ENCODE measurements around the gene SNED1. TPM values are rescaled to one million over a fixed set of nuclear protein-coding genes. Genes with fewer than 3 reads are reported as not detected.

Gene SNED1
- total RNA-seq, 2 donors from 2014 or later, result 4.6 TPM

DNA sequence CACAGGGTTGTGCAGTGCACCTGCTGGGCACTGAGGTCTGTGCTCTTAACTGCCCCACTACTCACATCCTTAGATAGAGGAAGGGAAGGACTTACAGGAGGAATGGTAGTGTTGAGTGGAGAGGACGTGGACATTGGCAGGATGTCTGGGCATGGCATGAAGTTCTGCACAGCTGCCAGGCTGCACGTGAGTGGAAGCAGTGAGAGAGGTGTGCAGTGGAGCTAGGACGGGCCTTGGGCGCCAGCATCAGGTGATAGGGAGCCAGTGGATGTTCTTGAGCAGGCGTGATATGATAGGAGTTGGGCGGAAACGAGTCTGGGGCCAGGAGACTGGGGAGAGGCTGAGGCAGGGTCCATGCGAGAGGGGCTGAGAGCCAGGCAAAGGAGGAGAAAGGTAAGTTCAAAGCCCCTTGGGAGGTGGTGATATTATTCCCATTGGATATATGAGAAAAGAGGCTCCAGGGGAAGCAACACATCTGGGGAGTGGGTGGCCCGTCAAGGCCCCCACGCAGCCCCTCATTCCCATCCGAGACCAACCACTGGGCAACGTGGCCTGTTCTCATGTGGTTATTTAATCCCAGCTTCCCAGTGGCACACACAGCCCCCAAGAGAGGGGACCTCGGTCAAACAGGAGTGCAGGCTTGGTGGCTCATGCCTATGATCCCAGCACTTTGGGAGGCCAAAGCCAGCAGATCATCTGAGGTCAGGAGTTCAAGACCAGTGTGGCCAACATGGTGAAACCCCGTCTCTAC, 45.7 kb upstream of the SNED1 start:
- no peaks in the 10 kb centered on the region for H3K27me3 ChIP-seq
- H3K9ac ChIP-seq (ENCODE audit: low read depth in 2 of 2, low read length in 2 of 2), result no peak overlapping the region
- TF ChIP-seq, protein P1, sequence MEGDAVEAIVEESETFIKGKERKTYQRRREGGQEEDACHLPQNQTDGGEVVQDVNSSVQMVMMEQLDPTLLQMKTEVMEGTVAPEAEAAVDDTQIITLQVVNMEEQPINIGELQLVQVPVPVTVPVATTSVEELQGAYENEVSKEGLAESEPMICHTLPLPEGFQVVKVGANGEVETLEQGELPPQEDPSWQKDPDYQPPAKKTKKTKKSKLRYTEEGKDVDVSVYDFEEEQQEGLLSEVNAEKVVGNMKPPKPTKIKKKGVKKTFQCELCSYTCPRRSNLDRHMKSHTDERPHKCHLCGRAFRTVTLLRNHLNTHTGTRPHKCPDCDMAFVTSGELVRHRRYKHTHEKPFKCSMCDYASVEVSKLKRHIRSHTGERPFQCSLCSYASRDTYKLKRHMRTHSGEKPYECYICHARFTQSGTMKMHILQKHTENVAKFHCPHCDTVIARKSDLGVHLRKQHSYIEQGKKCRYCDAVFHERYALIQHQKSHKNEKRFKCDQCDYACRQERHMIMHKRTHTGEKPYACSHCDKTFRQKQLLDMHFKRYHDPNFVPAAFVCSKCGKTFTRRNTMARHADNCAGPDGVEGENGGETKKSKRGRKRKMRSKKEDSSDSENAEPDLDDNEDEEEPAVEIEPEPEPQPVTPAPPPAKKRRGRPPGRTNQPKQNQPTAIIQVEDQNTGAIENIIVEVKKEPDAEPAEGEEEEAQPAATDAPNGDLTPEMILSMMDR (IDR thresholded peaks at IDR 0.05), result no peak
- intact Hi-C loops (cut with DNase I), result no loop called here
- DNase-seq, result peak; percentile 14
- H3K9me3 ChIP-seq, result no peaks in the 10 kb centered on the region
- no peak overlapping the region for H3K4me3 ChIP-seq
- no peak overlapping the region for H3K27ac ChIP-seq
- H3K36me3 ChIP-seq, result no peaks in the 10 kb centered on the region
- no peaks in the 10 kb centered on the region for H3K4me1 ChIP-seq

DNA sequence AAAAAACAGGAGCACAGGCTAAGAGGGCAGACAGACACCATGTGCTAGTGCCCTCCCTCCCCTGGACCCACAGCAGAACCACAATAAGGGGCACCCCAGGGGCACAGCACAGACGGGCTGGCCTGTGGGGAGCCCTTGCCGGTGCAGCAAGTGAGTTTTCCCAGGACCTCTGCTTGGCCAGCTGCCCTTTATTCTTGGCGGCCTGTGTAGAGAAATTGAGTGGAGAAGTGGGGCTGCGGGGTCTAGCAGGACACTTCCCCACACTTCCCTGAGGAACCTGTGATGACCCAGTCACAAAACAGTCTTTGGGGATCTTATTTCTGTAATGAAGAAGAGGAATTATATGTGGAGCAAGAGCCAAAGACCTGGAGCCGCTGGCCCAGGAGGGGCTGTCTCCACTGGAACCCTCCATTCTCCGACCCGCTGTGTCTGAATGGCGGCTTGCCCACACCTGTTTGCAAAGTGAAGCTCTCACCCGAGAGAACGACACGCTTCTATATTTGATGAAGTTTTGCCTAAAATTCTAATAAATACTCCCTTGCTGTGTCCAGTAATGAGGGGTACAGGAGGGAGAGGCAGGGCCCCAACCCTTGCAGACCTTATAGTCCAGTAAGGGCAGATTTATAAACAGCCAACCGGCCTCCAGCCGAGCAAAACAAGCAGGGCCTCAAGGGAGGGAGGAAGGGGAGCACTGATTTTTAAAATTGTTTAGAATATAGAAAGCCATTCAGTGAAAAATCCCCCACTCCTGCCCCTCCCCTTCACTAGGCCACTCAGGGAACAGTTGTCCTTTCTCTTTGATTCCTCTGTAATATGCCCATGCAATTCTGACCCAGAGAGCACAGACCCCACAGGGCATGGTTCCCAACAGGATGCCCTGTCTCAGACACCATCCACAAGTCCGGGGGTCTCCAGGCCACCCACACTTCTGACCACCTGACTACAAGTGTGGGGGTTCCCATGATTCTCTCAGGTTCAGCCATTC, 44.7 kb upstream of the SNED1 start:
- Histone ChIP-seq H3K36me3 (no peaks in the 10 kb centered on the region), H3K27me3 (no peaks in the 10 kb centered on the region), H3K27ac (no peak overlapping the region), H3K4me3 (no peak overlapping the region), H3K4me1 (no peaks in the 10 kb centered on the region), H3K9me3 (no peaks in the 10 kb centered on the region), H3K9ac (ENCODE audit: low read depth in 2 of 2, low read length in 2 of 2) (no peak overlapping the region)
- TF ChIP-seq, protein P1 (IDR thresholded peaks at IDR 0.05), result no peak
- peak; percentile 11 for DNase-seq
- intact Hi-C loops (cut with DNase I), result no loop called here

DNA sequence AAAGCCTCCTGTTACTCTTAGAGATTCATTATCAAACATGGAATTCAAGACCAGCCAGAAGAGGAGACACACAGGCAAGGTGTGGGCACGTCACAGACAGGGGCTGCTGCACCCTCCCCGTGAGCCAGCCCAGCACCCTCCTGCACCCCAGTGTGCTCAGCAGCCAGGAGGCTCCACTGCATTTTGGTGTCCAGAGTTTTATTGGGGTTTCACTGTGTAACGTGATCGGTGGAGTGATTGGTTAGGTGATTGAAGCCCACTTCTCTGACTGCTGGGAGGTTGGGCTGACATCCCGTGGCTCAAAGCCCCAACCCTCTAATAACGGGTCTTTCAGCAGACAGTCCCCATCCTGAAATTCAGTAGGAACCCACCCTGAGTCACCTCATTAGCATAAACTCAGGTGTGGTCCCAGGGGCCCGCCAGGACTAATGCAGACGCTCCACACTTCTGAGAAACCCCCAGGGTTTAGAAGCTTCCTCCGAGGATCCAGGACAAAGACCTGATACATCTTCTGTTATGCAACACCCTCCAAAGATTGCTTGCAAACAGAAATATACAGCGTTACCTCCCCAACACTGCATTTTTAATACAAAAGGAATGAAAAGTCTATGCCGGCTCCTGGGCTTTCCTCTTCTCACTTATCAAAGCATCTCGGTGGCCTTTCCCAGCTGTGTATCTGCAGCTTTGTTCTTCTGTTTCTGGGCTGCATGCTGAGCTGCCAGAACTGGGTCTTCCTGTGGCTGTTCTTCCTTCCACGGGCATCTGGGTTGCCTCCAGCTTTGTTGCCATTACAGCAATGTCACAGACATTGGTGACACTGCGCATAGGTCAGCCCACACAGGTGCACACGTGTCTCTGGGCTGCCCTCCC, 43.7 kb upstream of the SNED1 start:
- no peaks in the 10 kb centered on the region for H3K36me3 ChIP-seq
- no peaks in the 10 kb centered on the region for H3K27me3 ChIP-seq
- H3K27ac ChIP-seq, result no peak overlapping the region
- H3K4me1 ChIP-seq, result no peaks in the 10 kb centered on the region
- H3K9ac ChIP-seq (ENCODE audit: low read depth in 2 of 2, low read length in 2 of 2), result no peak overlapping the region
- peak; percentile 10 for DNase-seq
- no peak overlapping the region for H3K4me3 ChIP-seq
- intact Hi-C loops (cut with DNase I), result no loop called here
- TF ChIP-seq, protein P1 (IDR thresholded peaks at IDR 0.05), result no peak
- H3K9me3 ChIP-seq, result no peaks in the 10 kb centered on the region

DNA sequence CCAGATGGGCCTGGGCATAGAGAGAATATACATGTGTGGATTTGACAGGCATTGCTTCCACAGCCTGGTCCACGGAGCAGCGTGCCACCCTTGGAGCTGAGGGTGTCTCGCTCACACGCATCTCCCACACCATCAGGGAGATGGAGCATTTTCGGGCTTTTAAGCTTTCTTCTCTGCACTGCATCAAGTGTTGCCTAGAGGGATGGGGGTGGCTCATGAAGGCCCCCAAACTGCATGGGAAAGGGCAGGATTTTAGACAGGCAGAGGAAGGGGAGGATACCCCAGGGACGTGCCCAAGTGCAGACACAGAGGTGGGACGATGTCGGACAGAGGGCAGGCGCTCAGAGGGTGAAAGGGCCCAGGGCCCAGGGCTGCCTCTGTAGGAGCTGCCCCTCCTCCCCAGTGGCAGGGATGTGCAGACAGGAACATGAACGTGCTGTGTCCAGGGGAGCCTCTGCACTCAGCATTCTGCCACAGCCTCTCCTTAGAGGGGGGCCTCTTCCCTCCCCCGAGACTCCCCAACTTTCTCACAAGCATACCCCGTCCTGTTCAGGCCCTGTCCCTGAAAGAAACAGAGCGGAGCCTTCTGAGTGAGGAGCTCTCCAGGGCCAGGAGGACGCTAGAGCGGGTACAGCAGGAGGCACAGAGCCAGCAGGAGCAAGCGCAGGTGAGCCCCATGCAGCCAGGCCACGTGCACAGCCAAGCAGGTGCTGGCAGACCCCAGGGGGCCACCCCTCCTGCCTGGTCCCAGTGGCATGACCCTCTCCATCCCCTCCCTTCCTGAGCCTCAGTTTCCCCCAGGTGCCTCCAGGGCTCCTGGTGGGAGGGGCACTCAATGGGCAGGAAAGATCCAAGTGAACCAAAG, 42.9 kb upstream of the SNED1 start:
- H3K27me3 ChIP-seq, result no peaks in the 10 kb centered on the region
- H3K4me3 ChIP-seq, result no peak overlapping the region
- H3K9me3 ChIP-seq, result no peaks in the 10 kb centered on the region
- TF ChIP-seq, protein P1 (IDR thresholded peaks at IDR 0.05), result no peak
- no peak overlapping the region for H3K9ac ChIP-seq (ENCODE audit: low read depth in 2 of 2, low read length in 2 of 2)
- no peaks in the 10 kb centered on the region for H3K36me3 ChIP-seq
- peak; percentile 14 for DNase-seq
- H3K27ac ChIP-seq, result no peak overlapping the region
- no peaks in the 10 kb centered on the region for H3K4me1 ChIP-seq
- intact Hi-C loops (cut with DNase I), result no loop called here
